ENCODE results near the gene MTUS2.
"Not testable (repeated sequence)": the region's sequence is repeated elsewhere in the genome, so short reads cannot be mapped to it uniquely, and the experiment has no call there.

MTUS2 gene

GRCh38 chr13:29182216-29182615 lies 362.1 kb downstream of the MTUS2 start:
- DNase-seq (ENCODE audit: low spot score), result no peak
- TF ChIP-seq CTCF (IDR thresholded peaks at IDR 0.05; ENCODE audit: extremely low read depth, missing control alignments), result no peak

- DNase-seq (ENCODE audit: low spot score), result no peak
- TF ChIP-seq CTCF (IDR thresholded peaks at IDR 0.05; ENCODE audit: extremely low read depth, missing control alignments), result no peak
These were observed 365.8 kb downstream of the MTUS2 start for GRCh38 chr13:29185926-29186325.

- TF ChIP-seq CTCF (IDR thresholded peaks at IDR 0.05; ENCODE audit: extremely low read depth, missing control alignments), result no peak
- no peak for DNase-seq (ENCODE audit: low spot score)
These were observed 367.4 kb downstream of the MTUS2 start for GRCh38 chr13:29187584-29187983.

- no peak for TF ChIP-seq CTCF (IDR thresholded peaks at IDR 0.05; ENCODE audit: extremely low read depth, missing control alignments)
- no peak for DNase-seq (ENCODE audit: low spot score)
These were observed 370.2 kb downstream of the MTUS2 start for GRCh38 chr13:29190298-29190697.

GRCh38 chr13:29193083-29193482 lies 372.9 kb downstream of the MTUS2 start:
- TF ChIP-seq CTCF (IDR thresholded peaks at IDR 0.05; ENCODE audit: extremely low read depth, missing control alignments), result no peak
- DNase-seq (ENCODE audit: low spot score), result no peak

GRCh38 chr13:29195456-29195855 lies 375.3 kb downstream of the MTUS2 start:
- DNase-seq (ENCODE audit: low spot score), result no peak
- TF ChIP-seq CTCF (IDR thresholded peaks at IDR 0.05; ENCODE audit: extremely low read depth, missing control alignments), result no peak

GRCh38 chr13:29196409-29197074 lies 376.4 kb downstream of the MTUS2 start:
- no peak for TF ChIP-seq CTCF (IDR thresholded peaks at IDR 0.05; ENCODE audit: extremely low read depth, missing control alignments)
- DNase-seq (ENCODE audit: low spot score), result peak; percentile 12

- not testable (repeated sequence) for DNase-seq (ENCODE audit: low spot score)
These were observed 382.6 kb downstream of the MTUS2 start for GRCh38 chr13:29202753-29203152.
